ENCODE measurements around the gene TNFRSF4.

TNFRSF4 gene

DNA sequence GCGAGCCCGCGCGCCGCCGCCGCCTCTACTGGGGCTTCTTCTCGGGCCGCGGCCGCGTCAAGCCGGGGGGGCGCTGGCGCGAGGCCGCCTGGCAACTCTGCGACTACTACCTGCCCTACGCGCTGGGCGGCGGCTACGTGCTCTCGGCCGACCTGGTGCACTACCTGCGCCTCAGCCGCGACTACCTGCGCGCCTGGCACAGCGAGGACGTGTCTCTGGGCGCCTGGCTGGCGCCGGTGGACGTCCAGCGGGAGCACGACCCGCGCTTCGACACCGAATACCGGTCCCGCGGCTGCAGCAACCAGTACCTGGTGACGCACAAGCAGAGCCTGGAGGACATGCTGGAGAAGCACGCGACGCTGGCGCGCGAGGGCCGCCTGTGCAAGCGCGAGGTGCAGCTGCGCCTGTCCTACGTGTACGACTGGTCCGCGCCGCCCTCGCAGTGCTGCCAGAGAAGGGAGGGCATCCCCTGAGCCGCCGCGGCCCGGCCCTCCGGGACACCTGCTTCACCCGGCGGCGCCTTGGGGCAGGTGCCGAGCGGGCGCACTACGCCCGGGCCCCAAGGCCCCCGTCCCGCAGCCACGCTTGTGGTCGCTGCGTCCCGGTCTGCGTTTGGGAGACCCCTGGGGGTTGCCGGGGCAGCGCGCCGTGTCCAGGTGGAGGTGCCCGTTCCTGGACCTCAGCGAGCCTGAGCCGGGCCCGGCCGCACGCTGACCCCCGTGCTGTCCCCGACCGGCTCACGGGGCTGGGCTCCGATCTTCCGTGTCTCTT is 19.0 kb upstream of the TNFRSF4 start:
- DNase-seq (ENCODE audit: low spot score): no peak

DNA sequence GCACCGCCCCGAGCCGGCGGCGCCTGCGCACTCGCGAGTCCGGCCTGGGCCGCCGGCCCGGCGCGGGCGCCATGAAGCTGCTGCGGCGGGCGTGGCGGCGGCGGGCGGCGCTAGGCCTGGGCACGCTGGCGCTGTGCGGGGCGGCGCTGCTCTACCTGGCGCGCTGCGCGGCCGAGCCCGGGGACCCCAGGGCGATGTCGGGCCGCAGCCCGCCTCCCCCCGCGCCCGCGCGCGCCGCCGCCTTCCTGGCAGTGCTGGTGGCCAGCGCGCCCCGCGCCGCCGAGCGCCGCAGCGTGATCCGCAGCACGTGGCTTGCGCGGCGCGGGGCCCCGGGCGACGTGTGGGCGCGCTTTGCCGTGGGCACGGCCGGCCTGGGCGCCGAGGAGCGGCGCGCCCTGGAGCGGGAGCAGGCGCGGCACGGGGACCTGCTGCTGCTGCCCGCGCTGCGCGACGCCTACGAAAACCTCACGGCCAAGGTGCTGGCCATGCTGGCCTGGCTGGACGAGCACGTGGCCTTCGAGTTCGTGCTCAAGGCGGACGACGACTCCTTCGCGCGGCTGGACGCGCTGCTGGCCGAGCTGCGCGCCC is 18.3 kb upstream of the TNFRSF4 start, which contains the start of gene B3GALT6:
TSS of gene B3GALT6 (plus strand) at position 30 of the 588 bp plus-strand sequence. CDS start at position 72, 42 bp downstream.
- DNase-seq (ENCODE audit: low spot score): no peak

GRCh38 chr1:1231400-1232207 is 17.7 kb upstream of the TNFRSF4 start, which contains the start of gene SDF4:
Gene SDF4 (minus strand): TSS chr1:1232001. CDS start chr1:1228772, 3,229 bp downstream.
- peak; percentile 97 for DNase-seq (ENCODE audit: low spot score)

GRCh38 chr1:1230656-1231399 is 16.9 kb upstream of the TNFRSF4 start:
- DNase-seq (ENCODE audit: low spot score): peak; percentile 63

DNA sequence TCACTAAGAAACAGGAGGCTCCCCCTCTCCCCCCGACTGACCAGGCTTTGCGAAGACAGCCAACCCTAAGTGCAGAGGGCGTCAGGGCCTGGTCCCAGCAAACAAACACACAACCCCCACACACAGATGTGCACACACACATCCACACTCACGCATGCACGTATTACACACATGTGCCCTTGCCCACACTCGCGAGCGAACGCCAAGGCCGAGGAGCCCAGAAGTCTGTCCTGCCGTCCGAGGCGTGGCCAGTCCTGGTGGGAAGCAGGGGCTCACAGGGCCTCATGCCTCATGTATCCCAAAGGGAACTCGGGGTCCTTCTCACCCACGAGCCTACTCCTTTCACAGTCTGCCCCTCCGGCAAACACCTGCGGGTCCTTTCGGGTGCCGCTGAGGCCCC is 15.8 kb upstream of the TNFRSF4 start:
- no peak for DNase-seq (ENCODE audit: low spot score)

- DNase-seq (ENCODE audit: low spot score): no peak
Observed at GRCh38 chr1:1228596-1229321, 14.8 kb upstream of the TNFRSF4 start.

- no peak for DNase-seq (ENCODE audit: low spot score)
Observed at GRCh38 chr1:1228187-1228586, 14.2 kb upstream of the TNFRSF4 start.

GRCh38 chr1:1227386-1227785 is 13.4 kb upstream of the TNFRSF4 start:
- no peak for DNase-seq (ENCODE audit: low spot score)

DNA sequence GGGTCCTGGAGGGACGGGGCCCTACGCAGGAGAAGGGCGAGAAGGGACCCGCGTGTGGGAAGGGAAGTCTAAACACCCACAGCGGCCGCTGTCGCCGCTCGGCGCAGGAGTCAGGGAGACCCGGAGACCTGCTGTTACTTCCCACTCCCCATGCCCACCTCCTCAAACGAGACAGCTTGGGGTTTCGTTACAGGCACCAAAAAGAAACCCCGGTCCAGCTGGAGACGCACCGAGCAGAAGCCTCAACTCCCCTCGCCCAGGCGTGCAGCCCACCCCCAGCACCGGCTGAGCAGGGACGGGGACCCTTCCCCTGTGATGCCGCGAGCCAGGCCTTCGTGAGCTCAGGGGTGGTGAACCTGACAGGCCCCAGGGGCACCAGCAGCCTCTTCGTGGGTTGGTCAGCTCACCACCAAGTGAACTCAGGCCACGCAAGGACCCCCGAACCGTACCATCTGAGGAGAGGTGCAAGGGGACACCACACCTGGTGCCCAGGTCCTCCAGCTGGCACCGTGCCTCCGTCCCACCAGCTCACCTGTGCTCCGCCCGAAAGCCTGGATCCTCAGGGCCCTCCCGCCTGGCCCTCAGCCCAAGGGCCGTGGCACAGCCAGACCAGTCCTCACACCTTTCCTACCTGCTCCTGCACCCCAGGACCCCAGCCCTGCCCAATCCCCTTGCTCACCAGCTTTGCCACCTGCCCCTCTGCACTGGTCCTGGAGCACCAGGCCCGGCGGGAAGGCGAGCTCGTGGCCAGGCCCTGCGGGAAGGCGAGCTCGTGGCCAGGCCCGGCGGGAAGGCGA is 12.8 kb upstream of the TNFRSF4 start:
- no peak for DNase-seq (ENCODE audit: low spot score)

- no peak for DNase-seq (ENCODE audit: low spot score)
Observed at GRCh38 chr1:1225913-1226312, 12.0 kb upstream of the TNFRSF4 start.

GRCh38 chr1:1225238-1225845 is 11.4 kb upstream of the TNFRSF4 start:
- DNase-seq (ENCODE audit: low spot score): no peak

DNA sequence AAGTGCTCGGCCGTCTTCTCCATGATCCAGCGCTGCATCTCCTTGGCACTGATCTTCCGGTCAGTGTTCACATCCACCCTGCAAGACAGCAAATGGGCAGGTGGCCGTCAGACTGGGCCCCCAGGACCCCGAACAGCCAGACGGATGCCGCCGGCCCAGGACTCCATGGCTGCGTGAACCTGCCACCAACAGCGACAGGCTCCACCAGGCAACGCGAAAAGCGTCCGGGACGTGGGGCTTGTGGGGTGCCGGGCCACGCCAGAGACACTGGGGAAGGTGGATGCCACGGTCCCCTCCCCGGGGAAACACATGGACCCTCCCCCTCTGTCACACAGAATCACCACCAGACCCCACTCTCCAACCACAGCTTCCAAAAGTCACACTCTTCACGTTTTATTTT is 9.9 kb upstream of the TNFRSF4 start:
- DNase-seq (ENCODE audit: low spot score): no peak

GRCh38 chr1:1223321-1223720 is 9.4 kb upstream of the TNFRSF4 start:
- DNase-seq (ENCODE audit: low spot score): no peak

DNA sequence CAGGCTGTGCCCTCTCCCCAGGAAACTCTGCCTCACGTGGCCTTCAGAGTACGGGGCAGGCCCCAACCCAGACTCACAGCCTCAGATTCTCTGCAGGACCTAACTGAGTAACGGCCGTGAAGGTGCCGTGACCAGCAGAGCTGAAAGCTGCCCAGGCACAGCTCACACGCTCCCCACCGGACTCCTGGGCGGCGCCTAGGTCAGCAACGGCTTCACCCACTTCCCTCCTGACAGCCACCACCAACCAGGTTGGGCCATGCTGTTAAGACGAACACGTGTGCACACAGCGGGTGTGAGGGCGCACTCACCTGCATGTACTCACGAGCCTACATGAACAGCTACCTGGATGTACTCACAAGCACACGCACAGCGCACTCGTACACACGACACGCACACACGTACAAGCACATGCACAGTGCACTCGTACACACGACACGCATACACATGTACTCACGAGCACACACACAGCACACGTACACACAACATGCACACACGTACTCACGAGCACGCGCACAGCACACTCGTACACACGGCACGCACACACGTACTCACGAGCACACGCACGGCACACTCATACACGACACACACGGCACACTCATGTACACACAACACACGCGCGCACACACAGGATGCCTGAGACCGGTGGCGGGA is 8.7 kb upstream of the TNFRSF4 start:
- DNase-seq (ENCODE audit: low spot score): no peak

GRCh38 chr1:1221887-1222574 is 8.1 kb upstream of the TNFRSF4 start:
- no peak for DNase-seq (ENCODE audit: low spot score)

DNA sequence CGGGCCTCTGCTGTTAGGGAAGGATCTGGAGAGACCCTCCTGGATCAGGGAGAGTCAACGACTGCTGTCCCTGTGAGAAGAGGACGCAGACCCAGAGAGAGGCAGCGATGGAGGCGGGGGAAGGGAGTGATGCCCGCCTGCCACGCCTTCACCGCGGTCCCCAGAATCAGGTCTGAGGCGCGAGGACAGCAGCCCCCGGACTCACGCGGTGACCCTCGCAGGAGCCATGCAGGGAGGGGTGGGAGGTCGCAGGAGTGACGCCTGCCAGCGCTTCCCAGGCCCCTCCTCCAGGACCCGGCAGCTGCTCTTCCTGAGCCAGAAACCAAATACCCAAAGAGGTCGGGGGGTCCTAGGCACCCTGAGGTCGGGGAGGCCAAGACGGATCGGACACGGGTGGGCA is 6.2 kb upstream of the TNFRSF4 start:
- DNase-seq (ENCODE audit: low spot score): no peak

- DNase-seq (ENCODE audit: low spot score): no peak
Observed at GRCh38 chr1:1219341-1219740, 5.4 kb upstream of the TNFRSF4 start.

GRCh38 chr1:1218524-1219200 is 4.7 kb upstream of the TNFRSF4 start:
- no peak for DNase-seq (ENCODE audit: low spot score)
